Activated CD8-positive, alpha-beta memory T cell treated with anti-CD3 and anti-CD28 coated beads, Interleukin-2, amount 10 ng/mL, durations not matched to agents 7 days and 5 days (primary cell): ENCODE measurements around the gene ITPK1. TPM values are rescaled to one million over a fixed set of nuclear protein-coding genes. Genes with fewer than 3 reads are reported as not detected.

ENCODE experiments used
- ATAC-seq: fragments of 150-1000 bp; cut with Tn5 transposase; one replicate; pipeline ENCODE4 v1.10.0; 2021; ENCODE audit warnings: moderate library complexity
- CTCF ChIA-PET: fragments of 350-600 bp; sonication (Branson Sonifier 250); formaldehyde crosslinking; loops from one replicate; lab custom pipeline; 2021; ENCODE audit warnings: antibody characterized with exemption; lab: Charles Lee
- DNase-seq: peaks from one replicate; pipeline ENCODE4 v3.0.0-alpha.2; 2020
- H3K27ac Mint-ChIP-seq: one replicate; pipeline ENCODE4 v1.8.0; 2021; ENCODE audit warnings: mild to moderate bottlenecking, mixed read lengths
- H3K27me3 Mint-ChIP-seq: one replicate; pipeline ENCODE4 v1.8.0; 2021; ENCODE audit warnings: mixed read lengths
- H3K36me3 Mint-ChIP-seq: one replicate; pipeline ENCODE4 v1.8.0; 2021; ENCODE audit warnings: mild to moderate bottlenecking, mixed read lengths
- H3K4me1 Mint-ChIP-seq: one replicate; pipeline ENCODE4 v1.8.0; 2021; ENCODE audit warnings: mixed read lengths
- H3K4me3 Mint-ChIP-seq: one replicate; pipeline ENCODE4 v1.8.0; 2021; ENCODE audit warnings: mild to moderate bottlenecking, moderate library complexity, mixed read lengths
- H3K9me3 Mint-ChIP-seq: one replicate; pipeline ENCODE4 v1.8.0; 2022; ENCODE audit warnings: low read depth, mixed read lengths
- total RNA-seq, 2 experiments: library from RNA; stranded (reverse); gene quantifications; one replicate each; pipeline ENCODE4 v1.2.3, GENCODE V29; 2021

ITPK1 gene
- total RNA-seq, 2 experiments from 2014 or later: 96.1 to 103 TPM

- ATAC-seq (no peak), DNase-seq (no peak)
- Mint-ChIP-seq H3K4me3 (no peak overlapping the region), H3K36me3 (peaks cover 5% of the 10 kb centered on the region), H3K27ac (no peak overlapping the region), H3K9me3 (no peaks in the 10 kb centered on the region), H3K27me3 (no peaks in the 10 kb centered on the region), H3K4me1 (no peaks in the 10 kb centered on the region)
- CTCF ChIA-PET: interaction anchor here (0.6 kb wide), 1 partner anchor 592 kb away, joined by 3 read pairs; no protein-coding TSS in a partner anchor
Observed at GRCh38 chr14:92991536-92991935, 124.2 kb downstream of the ITPK1 start.

GRCh38 chr14:92990456-92991430 lies 125.0 kb downstream of the ITPK1 start:
- no peak for DNase-seq
- H3K36me3 Mint-ChIP-seq: peaks cover 5% of the 10 kb centered on the region

DNA sequence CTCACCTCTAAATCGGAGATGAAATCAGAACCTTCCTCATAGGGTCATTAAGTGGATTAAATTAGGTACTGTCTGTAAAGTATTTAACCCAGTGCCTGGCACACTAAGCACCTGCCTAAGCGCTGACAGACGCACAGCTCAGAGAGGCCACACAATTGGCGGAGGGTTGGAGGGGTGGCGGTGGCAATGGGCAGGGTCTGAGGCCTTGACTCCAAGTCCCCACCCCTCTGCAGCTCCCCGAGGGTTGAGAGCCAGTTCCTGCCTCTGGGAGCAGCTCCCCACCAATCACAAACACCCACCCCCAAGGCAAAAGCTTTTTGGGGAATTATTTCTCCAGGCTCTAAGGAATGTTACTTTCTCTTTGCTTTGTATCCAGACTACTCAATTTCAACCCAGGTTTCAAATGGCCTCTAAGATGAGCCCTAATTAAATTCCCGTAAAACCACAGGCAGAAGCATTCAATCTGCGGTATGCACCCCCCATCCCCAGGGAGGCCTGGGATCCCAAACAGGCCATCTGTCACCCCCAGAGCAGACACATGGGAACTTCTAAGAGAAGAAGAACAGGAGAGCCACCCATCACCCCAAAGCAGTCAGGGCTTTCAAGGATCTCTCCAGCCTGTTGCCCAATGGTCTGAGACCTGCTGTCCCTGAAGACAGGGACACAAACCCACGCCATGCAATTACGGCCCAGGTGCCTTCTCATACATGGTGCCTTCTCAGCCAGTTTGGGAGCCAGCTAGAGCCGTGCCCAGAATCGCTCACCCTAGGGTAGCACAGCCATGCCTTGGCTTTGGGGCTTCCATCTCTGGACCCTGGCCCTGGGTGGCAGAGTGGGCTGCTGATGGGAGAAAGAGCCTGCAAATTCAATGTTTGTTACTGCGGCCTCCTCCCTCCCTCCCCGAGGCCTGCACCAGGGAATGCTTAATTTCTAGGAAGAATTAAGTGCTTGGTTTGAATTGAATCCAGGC lies 126.7 kb downstream of the ITPK1 start:
- H3K36me3 Mint-ChIP-seq: peaks cover 9% of the 10 kb centered on the region
- ATAC-seq (no peak), DNase-seq (no peak)
- peaks cover under 1% of the 10 kb centered on the region for H3K4me1 Mint-ChIP-seq
- no peak overlapping the region for H3K27ac Mint-ChIP-seq
- no peaks in the 10 kb centered on the region for H3K27me3 Mint-ChIP-seq
- H3K4me3 Mint-ChIP-seq: no peak overlapping the region
- H3K9me3 Mint-ChIP-seq: no peaks in the 10 kb centered on the region
- CTCF ChIA-PET: no interaction called here

More at GRCh38 chr14:92990456-92991430, 125.0 kb downstream of the ITPK1 start:
- Mint-ChIP-seq H3K4me3 (no peak overlapping the region), H3K9me3 (no peaks in the 10 kb centered on the region), H3K4me1 (no peaks in the 10 kb centered on the region), H3K27ac (no peak overlapping the region), H3K27me3 (no peaks in the 10 kb centered on the region)
- CTCF ChIA-PET: no interaction called here
- no peak for ATAC-seq

- Mint-ChIP-seq H3K27ac (no peak overlapping the region), H3K27me3 (no peaks in the 10 kb centered on the region), H3K9me3 (no peaks in the 10 kb centered on the region), H3K4me1 (peaks cover 2% of the 10 kb centered on the region), H3K4me3 (no peak overlapping the region), H3K36me3 (peaks cover 8% of the 10 kb centered on the region)
- no peak for DNase-seq
- ATAC-seq: no peak
- CTCF ChIA-PET: no interaction called here
Observed at GRCh38 chr14:92987713-92988510, 127.8 kb downstream of the ITPK1 start.

GRCh38 chr14:92987148-92987570 lies 128.6 kb downstream of the ITPK1 start:
- Mint-ChIP-seq H3K27ac (no peak overlapping the region), H3K27me3 (no peaks in the 10 kb centered on the region), H3K4me1 (peaks cover 6% of the 10 kb centered on the region), H3K9me3 (no peaks in the 10 kb centered on the region), H3K36me3 (peaks cover 14% of the 10 kb centered on the region), H3K4me3 (no peak overlapping the region)
- CTCF ChIA-PET: interaction anchor here (0.6 to 0.9 kb wide), 2 partner anchors 9 to 146 kb away, joined by 3 read pairs; no protein-coding TSS in a partner anchor
- no peak for DNase-seq
- no peak for ATAC-seq

DNA sequence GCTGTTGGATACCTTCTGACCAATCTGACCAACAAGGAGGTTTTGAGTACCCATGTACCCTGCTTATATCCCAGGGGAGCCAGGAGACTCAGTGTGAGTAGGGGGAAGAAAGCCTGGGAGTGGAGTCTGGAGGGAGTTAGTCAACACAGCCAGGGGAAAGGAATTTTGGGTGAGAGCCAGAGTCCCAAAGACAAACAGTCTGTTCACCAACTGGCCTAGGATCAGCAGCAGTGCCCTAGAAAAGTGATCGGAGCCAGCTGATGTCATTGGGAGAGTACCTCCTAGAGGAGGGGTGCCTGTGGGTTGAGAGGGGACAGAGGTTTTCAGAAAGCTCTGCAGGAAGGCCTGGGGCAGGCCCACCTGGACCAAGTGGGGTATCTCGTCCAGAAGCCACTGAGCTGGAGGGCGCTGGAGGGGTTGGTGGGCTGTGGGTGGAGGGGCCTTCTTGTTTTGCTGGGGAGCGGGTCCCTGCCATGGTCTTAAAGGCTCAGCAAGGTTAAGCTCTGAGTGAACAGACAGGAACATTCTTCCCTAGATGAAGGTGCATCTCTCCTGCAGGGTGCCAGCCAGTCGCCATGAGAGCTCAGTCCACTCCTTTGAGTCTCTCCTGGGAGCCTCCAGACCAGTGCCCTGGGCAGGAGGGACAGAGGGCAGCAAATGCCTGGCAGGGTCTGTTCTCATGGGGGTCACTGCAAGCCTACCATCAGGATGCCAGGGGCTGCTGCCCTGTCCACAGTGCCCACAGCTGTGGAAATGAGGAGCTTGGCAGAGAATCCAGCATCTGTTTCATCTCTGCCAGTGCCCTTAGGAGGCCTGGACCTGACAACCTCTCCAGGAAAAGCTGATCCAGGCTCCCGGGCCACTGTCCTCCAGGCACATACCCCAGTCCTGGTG lies 129.2 kb downstream of the ITPK1 start:
- DNase-seq (no peak), ATAC-seq (peak; percentile 6)
- no peak overlapping the region for H3K27ac Mint-ChIP-seq
- CTCF ChIA-PET: interaction anchor here (0.6 to 0.9 kb wide), 2 partner anchors 10 to 147 kb away, joined by 3 read pairs; no protein-coding TSS in a partner anchor
- H3K4me1 Mint-ChIP-seq: peaks cover 6% of the 10 kb centered on the region
- H3K36me3 Mint-ChIP-seq: peaks cover 20% of the 10 kb centered on the region
- H3K4me3 Mint-ChIP-seq: no peak overlapping the region
- H3K27me3 Mint-ChIP-seq: no peaks in the 10 kb centered on the region
- H3K9me3 Mint-ChIP-seq: peaks cover 1% of the 10 kb centered on the region

DNA sequence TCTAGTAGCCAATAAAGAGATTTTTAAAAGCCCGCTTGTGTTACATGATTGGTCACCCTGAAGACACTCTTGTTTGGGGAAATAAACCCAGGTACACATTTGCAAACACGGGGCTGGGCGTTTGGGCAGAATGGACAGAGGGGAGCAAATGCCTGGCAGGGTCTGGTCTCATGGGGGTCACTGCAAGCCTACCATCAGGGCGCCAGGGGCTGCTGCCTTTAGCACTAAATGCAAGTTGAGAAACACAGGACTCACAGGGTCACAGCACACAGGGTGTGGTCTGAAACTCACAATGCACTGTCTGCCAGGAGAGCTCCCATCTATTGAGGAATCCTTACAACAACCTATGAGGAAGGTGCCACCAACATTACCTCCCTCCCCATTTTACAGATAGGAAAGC lies 130.2 kb downstream of the ITPK1 start:
- Mint-ChIP-seq H3K27me3 (no peaks in the 10 kb centered on the region), H3K36me3 (peaks cover 27% of the 10 kb centered on the region), H3K4me1 (peaks cover 6% of the 10 kb centered on the region), H3K27ac (no peak overlapping the region), H3K4me3 (no peak overlapping the region), H3K9me3 (peaks cover 6% of the 10 kb centered on the region)
- no peak for ATAC-seq
- CTCF ChIA-PET: no interaction called here
- no peak for DNase-seq

GRCh38 chr14:92984896-92985295 lies 130.8 kb downstream of the ITPK1 start:
- Mint-ChIP-seq H3K36me3 (peaks cover 32% of the 10 kb centered on the region), H3K4me1 (peaks cover 6% of the 10 kb centered on the region), H3K9me3 (peaks cover 6% of the 10 kb centered on the region), H3K27me3 (no peaks in the 10 kb centered on the region), H3K4me3 (no peak overlapping the region), H3K27ac (no peak overlapping the region)
- DNase-seq: no peak
- CTCF ChIA-PET: no interaction called here
- no peak for ATAC-seq

DNA sequence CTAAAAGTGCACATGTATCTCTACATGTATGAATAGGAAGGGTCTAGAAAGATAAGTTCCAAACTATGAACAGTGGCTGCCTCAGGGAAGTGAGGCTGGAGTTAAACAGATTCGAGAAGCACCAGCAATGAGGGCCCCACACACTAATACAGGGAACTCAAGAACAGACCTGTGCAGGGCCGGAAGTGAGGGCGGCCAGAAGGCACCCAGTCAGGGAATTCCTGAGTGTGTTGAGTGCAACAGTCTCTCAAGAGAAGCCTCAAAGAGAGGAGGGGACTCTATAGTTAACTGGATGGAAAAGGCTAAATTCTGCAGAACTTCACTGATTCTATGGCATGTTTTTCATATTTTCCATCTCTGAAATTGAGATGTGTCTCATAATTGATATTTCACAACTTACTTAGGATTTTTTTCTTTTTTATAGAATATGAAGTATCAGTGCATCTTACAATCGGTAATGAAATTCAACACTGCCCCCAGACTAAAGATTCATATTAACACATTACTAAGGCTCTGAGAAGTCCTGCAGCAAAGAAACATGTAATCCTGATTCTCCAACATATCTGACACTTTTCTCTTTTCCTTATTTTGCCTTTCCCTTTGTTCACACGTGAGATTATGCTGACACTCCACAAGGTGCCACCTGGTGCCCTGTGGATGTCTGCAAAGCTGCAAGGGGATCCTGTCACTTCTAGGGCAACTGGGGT lies 131.5 kb downstream of the ITPK1 start:
- Mint-ChIP-seq H3K27ac (no peak overlapping the region), H3K27me3 (no peaks in the 10 kb centered on the region), H3K36me3 (peaks cover 39% of the 10 kb centered on the region), H3K4me1 (peaks cover 6% of the 10 kb centered on the region), H3K4me3 (no peak overlapping the region), H3K9me3 (peaks cover 9% of the 10 kb centered on the region)
- CTCF ChIA-PET: interaction anchor here (0.9 kb wide), 1 partner anchor 34 kb away, joined by 3 read pairs; no protein-coding TSS in a partner anchor
- no peak for DNase-seq
- no peak for ATAC-seq

GRCh38 chr14:92982956-92983355 lies 132.8 kb downstream of the ITPK1 start:
- Mint-ChIP-seq H3K36me3 (peaks cover 51% of the 10 kb centered on the region), H3K9me3 (peaks cover 14% of the 10 kb centered on the region), H3K27me3 (no peaks in the 10 kb centered on the region), H3K27ac (no peak overlapping the region), H3K4me3 (no peak overlapping the region), H3K4me1 (peaks cover 6% of the 10 kb centered on the region)
- DNase-seq (no peak), ATAC-seq (no peak)
- CTCF ChIA-PET: interaction anchor here (0.9 to 1.6 kb wide), 2 partner anchors 30 to 35 kb away, joined by 3 to 5 read pairs; no protein-coding TSS in a partner anchor

- Mint-ChIP-seq H3K4me1 (peaks cover 6% of the 10 kb centered on the region), H3K9me3 (peaks cover 25% of the 10 kb centered on the region), H3K27ac (no peak overlapping the region), H3K27me3 (no peaks in the 10 kb centered on the region), H3K4me3 (no peak overlapping the region), H3K36me3 (peaks cover 63% of the 10 kb centered on the region)
- DNase-seq (no peak), ATAC-seq (no peak)
- CTCF ChIA-PET: no interaction called here
Observed at GRCh38 chr14:92981726-92982125, 134.0 kb downstream of the ITPK1 start.
